ENCODE results near the gene PLD5.
"Not testable (repeated sequence)": the region's sequence is repeated elsewhere in the genome, so short reads cannot be mapped to it uniquely, and the experiment has no call there.

PLD5 gene

GRCh38 chr1:242139442-242139841, 385.1 kb downstream of the PLD5 start:
- no peak for FAIRE-seq

- FAIRE-seq: no peak
Measured at GRCh38 chr1:242133796-242134195, 390.7 kb downstream of the PLD5 start.

- no peak for FAIRE-seq
Measured at GRCh38 chr1:242133351-242133750, 391.1 kb downstream of the PLD5 start.

DNA sequence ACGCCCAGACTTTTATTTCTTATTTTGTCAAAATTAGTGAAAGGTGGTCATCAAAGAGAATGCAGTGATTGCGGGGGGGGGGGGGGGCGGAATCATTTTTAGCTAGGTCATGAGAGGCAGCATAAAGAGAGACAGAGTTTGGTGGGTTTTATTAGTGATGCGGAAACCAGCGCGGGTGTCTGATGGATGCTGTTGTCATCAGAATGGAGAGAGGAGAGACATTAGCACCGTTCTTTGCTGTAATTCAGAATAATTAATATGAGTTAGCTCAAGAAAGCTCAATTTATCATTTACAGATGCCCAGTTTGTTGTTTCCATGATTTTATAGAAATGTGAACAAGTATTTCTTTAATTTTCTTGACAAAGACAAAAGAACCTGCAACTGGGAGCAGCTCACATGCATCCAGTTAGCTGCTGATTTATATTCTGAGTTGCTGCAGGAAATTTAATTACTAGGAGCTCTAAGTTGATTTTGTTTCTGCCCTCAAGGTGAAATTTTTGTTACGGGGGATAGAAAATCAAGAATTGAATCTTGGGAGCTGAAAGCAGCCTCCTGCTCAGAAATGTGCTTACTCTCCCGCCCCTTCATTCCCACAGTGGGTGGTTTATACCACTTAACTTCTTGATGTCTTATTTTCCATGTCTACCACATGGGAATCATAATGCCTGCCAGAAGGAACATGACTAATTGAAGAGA, 392.2 kb downstream of the PLD5 start:
- no peak for FAIRE-seq

DNA sequence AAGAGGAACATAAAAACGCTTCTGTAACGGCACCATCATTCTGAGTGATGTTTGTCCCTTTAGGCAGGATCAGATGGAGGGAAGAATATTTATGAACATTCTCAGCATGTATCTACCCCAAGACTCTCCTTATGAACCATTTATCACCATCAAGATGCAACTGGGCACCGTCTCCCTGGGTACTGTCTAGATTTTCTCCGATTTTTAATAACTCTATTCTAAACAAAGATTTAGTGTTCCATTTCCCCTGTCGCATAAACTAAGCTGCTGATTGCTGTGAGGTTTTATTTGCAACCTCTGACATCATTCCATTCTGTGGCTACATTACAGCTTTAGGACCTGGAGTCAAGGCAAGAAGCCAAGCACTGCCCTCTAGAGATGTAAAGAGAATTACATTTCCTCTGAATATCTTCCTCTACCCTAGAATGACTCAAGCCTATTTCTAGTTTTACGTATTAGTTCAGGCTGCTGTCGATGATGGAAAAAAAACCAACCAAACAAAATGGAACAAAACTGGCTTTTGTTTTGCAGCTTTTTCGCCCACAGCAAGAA, 395.5 kb downstream of the PLD5 start:
- no peak for FAIRE-seq

DNA sequence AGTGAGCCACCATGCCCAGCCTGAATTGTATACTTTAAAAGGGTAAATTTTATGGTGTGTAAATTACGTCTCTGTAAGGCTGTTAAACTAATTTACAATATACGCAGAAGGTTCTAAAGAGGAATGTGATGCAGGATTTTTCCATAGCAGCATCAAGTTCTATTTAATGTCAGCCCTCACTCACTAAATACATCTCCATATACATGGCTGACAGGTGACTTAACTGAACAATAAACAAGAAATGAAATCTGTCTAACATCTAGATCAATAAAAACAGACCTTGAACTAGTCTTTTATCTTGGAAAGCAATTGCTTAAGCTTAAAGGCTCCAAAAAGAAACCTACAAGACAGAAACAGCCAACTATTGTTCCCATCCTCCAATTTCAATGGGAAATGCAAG, 404.1 kb downstream of the PLD5 start:
- FAIRE-seq: no peak

- no peak for FAIRE-seq
Measured at GRCh38 chr1:242100921-242101320, 423.6 kb downstream of the PLD5 start.

DNA sequence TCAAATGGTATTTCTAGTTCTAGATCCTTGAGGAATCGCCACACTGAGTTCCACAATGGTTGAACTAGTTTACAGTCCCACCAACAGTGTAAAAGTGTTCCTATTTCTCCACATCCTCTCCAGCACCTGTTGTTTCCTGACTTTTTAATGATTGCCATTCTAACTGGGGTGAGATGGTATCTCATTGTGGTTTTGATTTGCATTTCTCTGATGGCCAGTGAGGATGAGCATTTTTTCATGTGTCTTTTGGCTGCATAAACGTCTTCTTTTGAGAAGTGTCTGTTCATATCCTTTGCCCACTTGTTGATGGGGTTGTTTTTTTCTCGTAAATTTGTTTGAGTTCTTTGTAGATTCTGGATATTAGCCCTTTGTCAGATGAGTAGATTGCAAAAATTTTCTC, 427.2 kb downstream of the PLD5 start:
- not testable (repeated sequence) for FAIRE-seq

DNA sequence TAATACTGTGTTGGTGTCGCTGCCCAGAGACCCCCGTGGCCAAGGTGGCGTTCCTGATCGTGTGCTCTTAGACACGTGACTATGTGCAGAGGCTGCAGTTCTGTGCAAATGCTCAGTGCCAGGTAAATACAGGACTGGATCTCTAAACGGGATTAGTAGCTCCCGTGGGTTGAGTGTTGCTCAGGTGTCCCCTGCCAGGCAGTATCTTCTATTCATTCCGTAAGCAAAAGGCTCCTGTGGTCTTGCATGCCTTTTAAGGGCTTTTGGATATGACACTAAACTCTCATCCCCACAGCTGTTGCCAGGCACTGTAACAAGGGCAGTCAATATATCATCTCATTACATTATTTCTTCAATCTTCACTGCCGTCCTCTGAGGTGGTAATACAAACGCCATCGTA, 431.4 kb downstream of the PLD5 start:
- FAIRE-seq: no peak

GRCh38 chr1:242089911-242090310, 434.6 kb downstream of the PLD5 start:
- no peak for FAIRE-seq

DNA sequence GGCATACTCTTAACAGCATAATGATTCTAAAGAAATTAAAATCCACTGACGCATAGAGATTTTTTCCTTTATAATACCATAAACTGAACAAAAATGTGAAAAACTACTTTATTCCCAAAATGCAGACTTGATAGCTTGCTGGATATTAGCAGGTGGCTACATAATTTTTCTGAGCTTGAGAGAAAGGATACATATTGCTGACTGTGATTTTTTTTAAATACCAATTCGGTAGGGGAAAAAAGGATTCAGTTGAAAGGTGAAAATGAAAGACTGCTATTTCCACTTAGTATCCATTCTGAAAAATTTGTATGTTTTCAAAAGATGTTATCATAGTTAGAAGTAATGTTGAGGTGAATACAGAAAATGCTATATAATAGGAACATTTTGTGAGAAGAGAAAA, 435.6 kb downstream of the PLD5 start:
- no peak for FAIRE-seq

DNA sequence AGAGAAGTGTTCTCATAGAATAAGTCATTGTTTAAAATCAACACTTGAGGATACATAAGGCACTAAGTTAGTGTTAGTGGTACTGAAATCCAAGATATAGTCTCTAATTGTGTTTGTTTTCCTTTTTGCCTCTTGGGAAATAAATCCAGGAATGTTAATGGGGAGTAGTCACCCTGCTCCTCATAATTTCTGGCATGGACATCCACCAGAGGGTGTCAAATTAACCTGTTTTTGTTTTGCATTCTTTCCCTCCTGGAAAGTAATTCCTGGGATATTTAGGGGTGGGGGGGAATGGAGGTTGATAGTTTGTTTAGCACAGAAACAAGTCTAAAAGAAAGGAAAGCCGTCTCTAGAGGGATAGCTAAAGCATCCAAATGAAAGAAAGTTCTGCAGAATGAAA, 437.8 kb downstream of the PLD5 start:
- no peak for FAIRE-seq

DNA sequence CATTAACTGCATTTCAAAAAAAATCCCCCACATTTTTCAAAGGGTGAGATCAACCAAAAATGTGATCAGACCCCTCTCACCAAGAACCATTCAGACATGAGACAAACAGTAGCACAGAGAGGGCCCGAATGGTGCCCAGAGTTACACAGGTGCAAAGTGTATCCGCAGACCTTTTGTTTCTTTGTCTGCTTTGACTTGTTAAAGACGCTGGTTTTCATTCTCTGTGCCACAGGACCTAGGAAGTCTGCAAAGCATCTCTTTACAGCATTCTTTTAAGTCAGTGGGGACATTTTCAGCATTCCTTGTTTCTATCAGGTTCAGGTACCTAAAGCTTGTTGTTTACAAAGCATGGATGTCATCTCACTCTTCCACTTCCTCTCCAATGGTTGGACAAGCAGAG, 438.4 kb downstream of the PLD5 start:
- FAIRE-seq: no peak

GRCh38 chr1:242083742-242084141, 440.8 kb downstream of the PLD5 start:
- no peak for FAIRE-seq

GRCh38 chr1:242081446-242081845, 443.1 kb downstream of the PLD5 start:
- FAIRE-seq: no peak

- no peak for FAIRE-seq
Measured at GRCh38 chr1:242065813-242066212, 458.7 kb downstream of the PLD5 start.

DNA sequence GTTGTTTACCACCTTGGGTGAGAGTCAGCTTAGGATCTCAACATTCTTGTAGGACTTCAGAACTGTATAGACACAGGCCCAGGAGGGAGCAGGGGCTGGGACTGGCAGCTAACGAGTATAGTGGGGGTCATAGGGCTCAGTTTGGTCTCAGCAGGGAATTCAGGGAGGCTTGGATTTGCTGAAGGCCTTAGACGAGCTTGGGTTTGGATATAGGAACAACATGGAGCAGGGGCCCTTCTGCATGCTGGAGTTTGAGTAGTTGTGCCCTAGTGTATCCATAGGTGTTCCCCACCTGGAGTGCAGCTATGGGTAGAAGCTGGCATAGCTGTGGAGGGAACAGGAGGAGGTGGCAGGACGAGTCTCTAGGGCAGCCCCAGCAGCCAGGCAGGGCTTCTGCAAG, 462.2 kb downstream of the PLD5 start:
- FAIRE-seq: no peak

DNA sequence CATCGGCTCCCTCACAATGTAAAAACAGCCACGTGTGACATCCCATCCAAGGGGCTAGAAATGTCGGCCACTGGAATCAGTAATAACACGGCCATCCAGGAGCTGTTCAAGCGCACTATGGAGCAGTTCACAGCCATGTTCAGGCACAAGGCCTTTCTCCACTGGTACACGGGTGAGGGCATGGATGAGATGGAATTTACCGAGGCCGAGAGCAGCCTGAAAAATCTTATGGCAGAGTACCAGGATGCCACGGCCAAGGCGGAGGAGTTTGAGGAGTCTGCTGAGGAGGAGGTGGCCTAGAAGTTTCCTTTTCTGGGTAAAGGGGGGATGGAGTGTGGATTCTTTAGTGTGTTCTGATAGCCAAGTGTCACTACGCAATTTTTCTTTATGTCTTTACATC, 464.5 kb downstream of the PLD5 start:
- no peak for FAIRE-seq

GRCh38 chr1:242058582-242058981, 465.9 kb downstream of the PLD5 start:
- FAIRE-seq: not testable (repeated sequence)

DNA sequence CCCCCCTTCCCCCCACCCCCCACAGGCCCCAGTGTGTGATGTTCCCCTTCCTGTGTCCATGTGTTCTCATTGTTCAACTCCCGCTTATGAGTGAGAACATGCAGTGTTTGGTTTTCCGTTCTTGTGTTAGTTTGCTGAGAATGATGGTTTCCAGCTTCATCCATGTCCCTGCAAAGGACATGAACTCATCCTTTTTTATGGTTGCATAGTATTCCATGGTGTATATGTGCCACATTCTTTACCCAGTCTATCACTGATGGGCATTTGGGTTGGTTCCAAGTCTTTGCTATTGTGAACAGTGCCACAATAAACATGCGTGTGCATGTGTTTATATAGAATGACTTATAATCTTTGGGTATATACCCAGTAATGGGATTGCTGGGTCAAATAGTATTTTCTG, 466.3 kb downstream of the PLD5 start:
- not testable (repeated sequence) for FAIRE-seq

DNA sequence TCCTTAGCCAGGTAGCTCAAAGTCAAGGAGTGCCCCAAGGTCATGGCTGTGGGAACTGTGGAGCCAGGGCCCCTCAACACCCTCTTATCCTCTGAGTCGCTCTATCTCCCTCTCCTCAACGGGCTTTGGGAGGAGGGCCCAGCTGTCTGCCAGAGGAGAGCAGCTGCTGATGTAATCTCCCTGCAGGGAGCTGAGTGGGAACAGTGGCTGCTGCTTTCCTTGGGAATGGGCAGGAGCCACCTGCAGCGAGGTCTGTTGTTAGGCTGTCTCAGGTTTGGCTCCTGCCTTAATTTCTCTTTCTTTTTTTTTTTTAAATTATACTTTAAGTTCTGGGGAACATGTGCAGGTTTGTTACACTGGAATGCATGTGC, 466.8 kb downstream of the PLD5 start:
- no peak for FAIRE-seq

GRCh38 chr1:242056988-242057744, 467.3 kb downstream of the PLD5 start:
- FAIRE-seq: no peak

- no peak for FAIRE-seq
Measured at GRCh38 chr1:242055749-242056320, 468.7 kb downstream of the PLD5 start.

GRCh38 chr1:242043165-242043564, 481.3 kb downstream of the PLD5 start:
- FAIRE-seq: no peak
